K562 (cell line): ENCODE results near the gene TMEM204.

ENCODE experiments used
- EZH2 ChIP-seq: IDR thresholded peaks from 2 replicates; pipeline ENCODE4 v1.6.1; 2012; ENCODE audit warnings: low read depth, mild to moderate bottlenecking, inconsistent platforms, low read length, borderline replicate concordance
- MXI1 ChIP-seq: IDR thresholded peaks from 2 replicates; pipeline ENCODE4 v1.6.1; 2011; ENCODE audit warnings: low read depth, mild to moderate bottlenecking, improper control_type of control experiment, low read length
- NCOA4 ChIP-seq: fragments of 450-650 bp; IDR thresholded peaks from 2 replicates; pipeline ENCODE4 v1.6.1; 2018; ENCODE audit warnings: mild to moderate bottlenecking; ENCODE audit not compliant: partially characterized antibody
- RFX5 ChIP-seq: IDR thresholded peaks from 2 replicates; pipeline ENCODE4 v1.6.1; 2011; ENCODE audit warnings: low read depth, mild to moderate bottlenecking, improper control_type of control experiment, low read length
- SAP30 ChIP-seq: fragments of 200-600 bp; sonication (generic); IDR thresholded peaks from 2 replicates; pipeline ENCODE4 v1.6.1; 2012; ENCODE audit warnings: borderline replicate concordance, low read depth, mild to moderate bottlenecking, moderate library complexity, low read length, control low read depth, inconsistent platforms; ENCODE audit not compliant: insufficient read depth, poor library complexity, severe bottlenecking
- SMAD1 ChIP-seq: fragments of 150-350 bp; IDR thresholded peaks from 2 replicates; pipeline ENCODE4 v1.6.1; 2014; ENCODE audit warnings: low read length, low read depth; ENCODE audit not compliant: partially characterized antibody
- ZNF764 ChIP-seq: fragments of 250-450 bp; sonication (Bioruptor Pico); IDR thresholded peaks from 2 replicates; pipeline ENCODE4 v1.4.0; 2020; ENCODE audit warnings: low read depth, mild to moderate bottlenecking, moderate library complexity
- TF ChIP-seq, protein P1 (sequence below): fragments of 450-650 bp; formaldehyde crosslinking; IDR thresholded peaks from 2 replicates; pipeline ENCODE4 v1.4.0; 2022; ENCODE audit warnings: missing genetic modification characterization
- TF ChIP-seq, protein P2 (sequence below), 2 experiments: fragments of 200-800 bp in 1 of 2; sonication (Bioruptor generic) in 1 of 2; sonication (generic) in 1 of 2; formaldehyde crosslinking in 1 of 2; IDR thresholded peaks in 1 of 2; conservative IDR thresholded peaks in 1 of 2; 2 replicates each; pipeline versions ENCODE4 v1.5.0 to v1.6.1; 2016 to 2020; ENCODE audit warnings: missing compliant biosample characterization in 1 of 2, missing genetic modification characterization in 1 of 2, missing genetic modification reagents in 1 of 2
- TF ChIP-seq, protein P3 (sequence below), 3 experiments: IDR thresholded peaks in 2 of 3; conservative IDR thresholded peaks in 1 of 3; 2 replicates each; pipeline ENCODE4 v1.5.1; 2011 to 2012; ENCODE audit warnings: low read length in 3 of 3, mild to moderate bottlenecking in 3 of 3, control low read depth in 2 of 3, improper control_type of control experiment in 1 of 3, inconsistent platforms in 1 of 3, low read depth in 1 of 3, mixed read lengths in 1 of 3, moderate library complexity in 1 of 3; ENCODE audit not compliant: insufficient read depth in 2 of 3
- TF ChIP-seq, protein P4 (sequence below): conservative IDR thresholded peaks from 2 replicates; pipeline ENCODE4 v1.6.1; 2011; ENCODE audit warnings: low read depth, mild to moderate bottlenecking, low read length; ENCODE audit not compliant: control insufficient read depth
- TF ChIP-seq, protein P5 (sequence below), 2 experiments: fragments of 450-650 bp; IDR thresholded peaks; 2 replicates each; pipeline ENCODE4 v1.6.1; 2016; ENCODE audit warnings: mild to moderate bottlenecking in 2 of 2, borderline replicate concordance in 1 of 2, low read depth in 1 of 2, moderate library complexity in 1 of 2
- TF ChIP-seq, protein P6 (sequence below): sonication (generic); formaldehyde crosslinking; IDR thresholded peaks from 2 replicates; pipeline ENCODE4 v1.9.0; 2022; ENCODE audit warnings: mild to moderate bottlenecking, missing genetic modification reagents

DNA sequence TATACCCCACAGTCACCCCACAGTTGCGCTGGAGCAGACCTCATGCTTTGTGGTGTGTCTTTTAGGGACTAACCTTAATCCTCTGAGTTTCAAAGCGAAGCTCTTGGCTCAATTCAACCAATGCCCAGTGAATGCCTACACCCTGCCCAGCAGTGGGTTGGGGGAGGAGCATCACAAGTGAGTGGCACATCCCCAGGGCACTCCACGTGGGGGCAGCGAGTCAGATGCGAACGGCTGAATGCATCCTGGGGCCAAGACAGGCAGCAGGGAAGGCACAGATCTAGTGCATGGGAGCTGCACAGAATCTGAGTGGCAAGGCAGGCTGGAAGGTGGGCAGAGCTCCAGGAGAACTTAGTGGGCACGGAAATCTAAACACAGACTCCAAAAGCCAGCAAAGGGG is 39.2 kb downstream of the TMEM204 start:
- TF ChIP-seq RFX5 (no peak), SMAD1 (no peak), ZNF764 (CRISPR knock-in tag) (no peak), MXI1 (no peak), EZH2 (no peak), NCOA4 (no peak), SAP30 (no peak)
- TF ChIP-seq, protein P1, sequence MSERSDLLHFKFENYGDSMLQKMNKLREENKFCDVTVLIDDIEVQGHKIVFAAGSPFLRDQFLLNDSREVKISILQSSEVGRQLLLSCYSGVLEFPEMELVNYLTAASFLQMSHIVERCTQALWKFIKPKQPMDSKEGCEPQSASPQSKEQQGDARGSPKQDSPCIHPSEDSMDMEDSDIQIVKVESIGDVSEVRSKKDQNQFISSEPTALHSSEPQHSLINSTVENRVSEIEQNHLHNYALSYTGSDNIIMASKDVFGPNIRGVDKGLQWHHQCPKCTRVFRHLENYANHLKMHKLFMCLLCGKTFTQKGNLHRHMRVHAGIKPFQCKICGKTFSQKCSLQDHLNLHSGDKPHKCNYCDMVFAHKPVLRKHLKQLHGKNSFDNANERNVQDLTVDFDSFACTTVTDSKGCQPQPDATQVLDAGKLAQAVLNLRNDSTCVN (CRISPR knock-in tag), result no peak
- TF ChIP-seq, protein P2, sequence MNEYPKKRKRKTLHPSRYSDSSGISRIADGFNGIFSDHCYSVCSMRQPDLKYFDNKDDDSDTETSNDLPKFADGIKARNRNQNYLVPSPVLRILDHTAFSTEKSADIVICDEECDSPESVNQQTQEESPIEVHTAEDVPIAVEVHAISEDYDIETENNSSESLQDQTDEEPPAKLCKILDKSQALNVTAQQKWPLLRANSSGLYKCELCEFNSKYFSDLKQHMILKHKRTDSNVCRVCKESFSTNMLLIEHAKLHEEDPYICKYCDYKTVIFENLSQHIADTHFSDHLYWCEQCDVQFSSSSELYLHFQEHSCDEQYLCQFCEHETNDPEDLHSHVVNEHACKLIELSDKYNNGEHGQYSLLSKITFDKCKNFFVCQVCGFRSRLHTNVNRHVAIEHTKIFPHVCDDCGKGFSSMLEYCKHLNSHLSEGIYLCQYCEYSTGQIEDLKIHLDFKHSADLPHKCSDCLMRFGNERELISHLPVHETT (CRISPR knock-in tag; conservative IDR thresholded peaks at IDR 0.05 in 1 of 2, IDR thresholded peaks at IDR 0.05 in 1 of 2), result no peak
- TF ChIP-seq, protein P3, sequence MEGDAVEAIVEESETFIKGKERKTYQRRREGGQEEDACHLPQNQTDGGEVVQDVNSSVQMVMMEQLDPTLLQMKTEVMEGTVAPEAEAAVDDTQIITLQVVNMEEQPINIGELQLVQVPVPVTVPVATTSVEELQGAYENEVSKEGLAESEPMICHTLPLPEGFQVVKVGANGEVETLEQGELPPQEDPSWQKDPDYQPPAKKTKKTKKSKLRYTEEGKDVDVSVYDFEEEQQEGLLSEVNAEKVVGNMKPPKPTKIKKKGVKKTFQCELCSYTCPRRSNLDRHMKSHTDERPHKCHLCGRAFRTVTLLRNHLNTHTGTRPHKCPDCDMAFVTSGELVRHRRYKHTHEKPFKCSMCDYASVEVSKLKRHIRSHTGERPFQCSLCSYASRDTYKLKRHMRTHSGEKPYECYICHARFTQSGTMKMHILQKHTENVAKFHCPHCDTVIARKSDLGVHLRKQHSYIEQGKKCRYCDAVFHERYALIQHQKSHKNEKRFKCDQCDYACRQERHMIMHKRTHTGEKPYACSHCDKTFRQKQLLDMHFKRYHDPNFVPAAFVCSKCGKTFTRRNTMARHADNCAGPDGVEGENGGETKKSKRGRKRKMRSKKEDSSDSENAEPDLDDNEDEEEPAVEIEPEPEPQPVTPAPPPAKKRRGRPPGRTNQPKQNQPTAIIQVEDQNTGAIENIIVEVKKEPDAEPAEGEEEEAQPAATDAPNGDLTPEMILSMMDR (IDR thresholded peaks at IDR 0.05 in 2 of 3, conservative IDR thresholded peaks at IDR 0.05 in 1 of 3; ENCODE audit: insufficient read depth in 2 of 3, low read depth in 1 of 3, low read length in 3 of 3), result no peak
- TF ChIP-seq, protein P4, sequence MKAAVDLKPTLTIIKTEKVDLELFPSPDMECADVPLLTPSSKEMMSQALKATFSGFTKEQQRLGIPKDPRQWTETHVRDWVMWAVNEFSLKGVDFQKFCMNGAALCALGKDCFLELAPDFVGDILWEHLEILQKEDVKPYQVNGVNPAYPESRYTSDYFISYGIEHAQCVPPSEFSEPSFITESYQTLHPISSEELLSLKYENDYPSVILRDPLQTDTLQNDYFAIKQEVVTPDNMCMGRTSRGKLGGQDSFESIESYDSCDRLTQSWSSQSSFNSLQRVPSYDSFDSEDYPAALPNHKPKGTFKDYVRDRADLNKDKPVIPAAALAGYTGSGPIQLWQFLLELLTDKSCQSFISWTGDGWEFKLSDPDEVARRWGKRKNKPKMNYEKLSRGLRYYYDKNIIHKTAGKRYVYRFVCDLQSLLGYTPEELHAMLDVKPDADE, result no peak
- TF ChIP-seq, protein P5, sequence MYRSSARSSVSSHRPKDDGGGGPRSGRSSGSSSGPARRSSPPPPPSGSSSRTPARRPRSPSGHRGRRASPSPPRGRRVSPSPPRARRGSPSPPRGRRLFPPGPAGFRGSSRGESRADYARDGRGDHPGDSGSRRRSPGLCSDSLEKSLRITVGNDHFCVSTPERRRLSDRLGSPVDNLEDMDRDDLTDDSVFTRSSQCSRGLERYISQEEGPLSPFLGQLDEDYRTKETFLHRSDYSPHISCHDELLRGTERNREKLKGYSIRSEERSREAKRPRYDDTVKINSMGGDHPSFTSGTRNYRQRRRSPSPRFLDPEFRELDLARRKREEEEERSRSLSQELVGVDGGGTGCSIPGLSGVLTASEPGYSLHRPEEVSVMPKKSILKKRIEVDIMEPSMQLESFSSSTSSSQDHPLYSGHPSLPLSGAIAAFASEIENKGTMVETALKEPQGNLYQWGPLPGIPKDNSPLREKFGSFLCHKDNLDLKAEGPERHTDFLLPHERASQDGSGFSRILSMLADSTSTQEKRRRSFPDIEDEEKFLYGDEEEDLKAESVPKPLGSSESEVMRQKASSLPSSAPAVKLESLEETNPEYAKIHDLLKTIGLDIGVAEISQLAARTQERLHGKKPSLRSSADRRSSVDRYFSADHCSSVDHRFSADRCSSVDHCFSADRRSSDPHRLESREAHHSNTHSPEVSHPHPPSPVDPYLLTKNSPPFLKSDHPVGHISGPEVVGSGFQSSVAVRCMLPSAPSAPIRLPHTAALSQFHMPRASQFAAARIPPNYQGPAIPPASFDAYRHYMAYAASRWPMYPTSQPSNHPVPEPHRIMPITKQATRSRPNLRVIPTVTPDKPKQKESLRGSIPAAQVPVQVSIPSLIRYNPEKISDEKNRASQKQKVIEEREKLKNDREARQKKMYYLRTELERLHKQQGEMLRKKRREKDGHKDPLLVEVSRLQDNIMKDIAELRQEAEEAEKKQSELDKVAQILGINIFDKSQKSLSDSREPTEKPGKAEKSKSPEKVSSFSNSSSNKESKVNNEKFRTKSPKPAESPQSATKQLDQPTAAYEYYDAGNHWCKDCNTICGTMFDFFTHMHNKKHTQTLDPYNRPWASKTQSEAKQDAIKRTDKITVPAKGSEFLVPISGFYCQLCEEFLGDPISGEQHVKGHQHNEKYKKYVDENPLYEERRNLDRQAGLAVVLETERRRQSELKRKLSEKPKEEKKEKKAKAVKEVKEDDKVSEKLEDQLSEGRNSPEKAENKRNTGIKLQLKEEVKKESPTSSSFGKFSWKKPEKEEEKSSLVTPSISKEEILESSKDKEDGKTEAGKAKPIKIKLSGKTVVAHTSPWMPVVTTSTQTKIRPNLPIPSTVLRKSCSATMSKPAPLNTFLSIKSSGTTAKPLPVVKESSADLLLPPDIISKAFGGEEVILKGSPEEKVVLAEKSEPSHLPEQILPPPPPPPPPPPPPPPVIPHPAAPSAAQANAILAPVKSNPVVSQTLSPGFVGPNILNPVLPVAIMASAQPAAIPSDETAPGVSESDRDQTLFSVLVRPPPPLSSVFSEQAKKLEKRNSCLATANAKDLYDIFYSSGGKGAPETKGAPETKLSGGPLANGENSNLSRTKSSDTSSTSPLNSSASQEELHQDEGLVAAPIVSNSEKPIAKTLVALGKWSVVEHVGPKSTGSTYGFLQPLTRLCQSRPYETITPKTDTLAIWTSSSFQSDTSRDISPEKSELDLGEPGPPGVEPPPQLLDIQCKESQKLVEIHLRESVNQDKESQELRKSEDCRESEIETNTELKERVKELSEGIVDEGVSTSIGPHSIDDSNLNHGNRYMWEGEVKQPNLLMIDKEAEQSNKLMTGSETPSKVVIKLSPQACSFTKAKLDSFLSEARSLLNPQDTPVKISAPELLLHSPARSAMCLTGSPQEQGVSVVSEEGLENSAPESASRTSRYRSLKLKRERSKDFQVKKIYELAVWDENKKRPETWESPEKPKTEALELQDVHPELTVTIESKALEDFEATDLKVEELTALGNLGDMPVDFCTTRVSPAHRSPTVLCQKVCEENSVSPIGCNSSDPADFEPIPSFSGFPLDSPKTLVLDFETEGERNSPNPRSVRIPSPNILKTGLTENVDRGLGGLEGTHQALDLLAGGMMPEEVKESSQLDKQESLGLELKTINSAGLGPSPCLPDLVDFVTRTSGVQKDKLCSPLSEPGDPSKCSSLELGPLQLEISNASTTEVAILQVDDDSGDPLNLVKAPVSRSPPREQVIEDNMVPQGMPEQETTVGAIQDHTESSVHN (IDR thresholded peaks at IDR 0.05; ENCODE audit: borderline replicate concordance in 1 of 2, low read depth in 1 of 2), result no peak
- TF ChIP-seq, protein P6, sequence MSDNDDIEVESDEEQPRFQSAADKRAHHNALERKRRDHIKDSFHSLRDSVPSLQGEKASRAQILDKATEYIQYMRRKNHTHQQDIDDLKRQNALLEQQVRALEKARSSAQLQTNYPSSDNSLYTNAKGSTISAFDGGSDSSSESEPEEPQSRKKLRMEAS (CRISPR knock-in tag), result no peak
